GM23338 (cell line): Measurements from ENCODE around the gene COX11. TPM values are rescaled to one million over a fixed set of nuclear protein-coding genes. Genes with fewer than 3 reads are reported as not detected.
A peak's percentile ranks its signal among the peaks of the same experiment; 100 is the strongest.

Experiments used
- ATAC-seq: fragments of 200-7000 bp; cut with Tn5 transposase; 3 replicates; pipeline ENCODE4 v1.9.1; 2020
- DNase-seq: peaks from one replicate; pipeline ENCODE4 v3.0.0-alpha.2; 2015; ENCODE audit warnings: low spot score
- H2AFZ ChIP-seq: fragments of 200-600 bp; sonication (generic); 2 replicates; pipeline ENCODE4 v1.8.0; 2016; ENCODE audit warnings: antibody characterized with exemption, mild to moderate bottlenecking, moderate library complexity
- H3F3A ChIP-seq: fragments of 200-600 bp; sonication (generic); replicated peaks from 2 replicates; pipeline ENCODE4 v1.8.0; 2017; ENCODE audit warnings: antibody characterized with exemption, mixed run types, low read depth
- H3K27ac ChIP-seq: fragments of 200-600 bp; sonication (generic); 2 replicates; pipeline ENCODE4 v1.6.1; 2016; ENCODE audit warnings: low read depth
- H3K27me3 ChIP-seq: fragments of 200-600 bp; sonication (generic); 2 replicates; pipeline ENCODE4 v1.8.0; 2016; ENCODE audit warnings: mild to moderate bottlenecking, mixed run types, moderate library complexity; ENCODE audit not compliant: insufficient read depth
- H3K36me3 ChIP-seq: fragments of 200-600 bp; sonication (generic); 2 replicates; pipeline ENCODE4 v1.8.0; 2016; ENCODE audit warnings: mild to moderate bottlenecking; ENCODE audit not compliant: insufficient read depth
- H3K4me1 ChIP-seq: fragments of 200-600 bp; sonication (generic); 2 replicates; pipeline ENCODE4 v1.8.0; 2016; ENCODE audit warnings: mild to moderate bottlenecking, moderate library complexity; ENCODE audit not compliant: insufficient read depth
- H3K4me2 ChIP-seq: fragments of 200-600 bp; sonication (generic); 2 replicates; pipeline ENCODE4 v1.7.1; 2017; ENCODE audit warnings: mixed run types
- H3K4me3 ChIP-seq: fragments of 200-600 bp; sonication (generic); 2 replicates; pipeline ENCODE4 v1.6.1; 2016; ENCODE audit warnings: mixed run types
- H3K79me2 ChIP-seq: fragments of 200-600 bp; sonication (generic); replicated peaks from 2 replicates; pipeline ENCODE4 v1.8.0; 2017; ENCODE audit warnings: mild to moderate bottlenecking; ENCODE audit not compliant: insufficient read depth
- H3K9me2 ChIP-seq: fragments of 200-600 bp; sonication (generic); 2 replicates; pipeline ENCODE4 v1.8.0; 2017; ENCODE audit not compliant: insufficient read depth
- H4K20me1 ChIP-seq: fragments of 200-600 bp; sonication (generic); replicated peaks from 2 replicates; pipeline ENCODE4 v1.8.0; 2017; ENCODE audit warnings: mild to moderate bottlenecking; ENCODE audit not compliant: insufficient read depth
- H3K27ac Mint-ChIP-seq: 2 replicates; pipeline ENCODE4 v1.8.0; 2020; ENCODE audit warnings: inconsistent platforms, mild to moderate bottlenecking, moderate library complexity, mixed read lengths
- H3K27me3 Mint-ChIP-seq: 3 replicates; pipeline ENCODE4 v1.8.0; 2022; ENCODE audit warnings: low read depth, mild to moderate bottlenecking, moderate library complexity, mixed read lengths, inconsistent platforms; ENCODE audit not compliant: insufficient read depth, poor library complexity
- H3K36me3 Mint-ChIP-seq: 3 replicates; pipeline ENCODE4 v1.8.0; 2021; ENCODE audit warnings: low read depth, mild to moderate bottlenecking, inconsistent platforms, moderate library complexity, mixed read lengths
- H3K4me1 Mint-ChIP-seq: 3 replicates; pipeline ENCODE4 v1.8.0; 2020; ENCODE audit warnings: mild to moderate bottlenecking, inconsistent platforms, mixed read lengths
- H3K4me3 Mint-ChIP-seq: 3 replicates; pipeline ENCODE4 v1.8.0; 2021; ENCODE audit warnings: moderate library complexity, mild to moderate bottlenecking, inconsistent platforms, mixed read lengths
- H3K9me3 Mint-ChIP-seq: 3 replicates; pipeline ENCODE4 v1.8.0; 2020; ENCODE audit warnings: moderate library complexity, mild to moderate bottlenecking, inconsistent platforms, mixed read lengths
- EZH2 ChIP-seq: fragments of 200-600 bp; sonication (generic); IDR thresholded peaks from one replicate; pipeline ENCODE4 v1.8.0; 2017; ENCODE audit warnings: antibody characterized with exemption, mild to moderate bottlenecking, low read depth; ENCODE audit not compliant: unreplicated experiment
- NANOG ChIP-seq: IDR thresholded peaks from 2 replicates; pipeline ENCODE4 v1.6.1; 2016; ENCODE audit warnings: antibody characterized with exemption, borderline replicate concordance
- POLR2AphosphoS5 ChIP-seq: IDR thresholded peaks from 2 replicates; pipeline ENCODE4 v1.6.1; 2016; ENCODE audit warnings: antibody characterized with exemption, low read depth
- REST ChIP-seq: IDR thresholded peaks from one replicate; pipeline ENCODE4 v1.6.1; 2018; ENCODE audit warnings: antibody characterized with exemption; ENCODE audit not compliant: unreplicated experiment
- STAT1 ChIP-seq: IDR thresholded peaks from one replicate; pipeline ENCODE4 v1.6.1; 2016; ENCODE audit warnings: antibody characterized with exemption; ENCODE audit not compliant: unreplicated experiment
- ZNF114 ChIP-seq: fragments of 250-450 bp; sonication (Bioruptor Pico); IDR thresholded peaks from 2 replicates; pipeline ENCODE4 v1.5.0; 2020; ENCODE audit warnings: mild to moderate bottlenecking, moderate library complexity
- ZNF331 ChIP-seq: fragments of 250-450 bp; sonication (Bioruptor Pico); IDR thresholded peaks from 2 replicates; pipeline ENCODE4 v1.5.0; 2020; ENCODE audit warnings: low read depth, mild to moderate bottlenecking, moderate library complexity
- polyA plus RNA-seq: library from polyadenylated mRNA; unstranded; fragments of >200 nt; fragmentation: Nextera tagmentation; extraction: Ambion mirVana; gene quantifications from 2 replicates; pipeline ENCODE4 v1.2.1, GENCODE V29; 2016
- total RNA-seq: library from RNA; depleted of rRNA; stranded (reverse); fragments of >200 nt; shearing (Covaris generic); gene quantifications from 2 replicates; pipeline ENCODE4 v1.2.3, GENCODE V29; 2014
- TF ChIP-seq, protein P1 (sequence below): IDR thresholded peaks from 2 replicates; pipeline ENCODE4 v1.6.1; 2016; ENCODE audit warnings: antibody characterized with exemption
- TF ChIP-seq, protein P2 (sequence below), 2 experiments: fragments of 200-600 bp in 1 of 2; sonication (generic) in 1 of 2; conservative IDR thresholded peaks; 2 replicates each; pipeline versions ENCODE4 v1.5.1 to v1.6.1; 2016 to 2017; ENCODE audit warnings: antibody characterized with exemption in 2 of 2, low read depth in 2 of 2, mild to moderate bottlenecking in 2 of 2, moderate library complexity in 1 of 2

COX11 gene
- total and polyA plus RNA-seq, 2 experiments from 2014 or later = 53.7 to 56.7 TPM

DNA sequence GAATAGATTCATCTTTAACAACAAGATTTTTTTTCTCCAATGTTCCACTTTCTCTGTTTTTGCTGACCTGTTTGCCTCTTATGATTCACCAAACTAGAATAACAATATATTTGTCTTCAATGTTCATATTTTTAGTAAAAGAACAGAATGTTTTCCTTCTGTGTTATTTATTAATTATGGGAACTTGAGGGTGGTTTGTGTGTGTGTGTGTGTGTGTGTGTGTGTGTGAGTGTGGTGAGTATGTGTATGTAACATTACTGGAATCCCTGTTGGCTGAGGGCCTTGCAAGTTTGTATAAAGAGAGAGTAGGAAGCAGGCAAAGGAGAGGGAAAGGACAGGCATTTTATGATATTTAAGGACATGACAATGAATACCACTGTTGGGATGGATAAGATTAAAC lies 13.9 kb upstream of the COX11 start:
- Histone ChIP-seq H3K27ac (no peak overlapping the region), H3K4me1 (no peaks in the 10 kb centered on the region), H2AFZ (no peak overlapping the region), H3K27me3 (no peaks in the 10 kb centered on the region), H3F3A (no peaks in the 10 kb centered on the region), H3K9me2 (no peaks in the 10 kb centered on the region), H3K36me3 (no peaks in the 10 kb centered on the region), H3K4me3 (no peak overlapping the region), H4K20me1 (no peaks in the 10 kb centered on the region), H3K4me2 (no peak overlapping the region), H3K79me2 (peaks cover 65% of the 10 kb centered on the region)
- Mint-ChIP-seq H3K27ac (no peak overlapping the region), H3K27me3 (peaks cover 3% of the 10 kb centered on the region), H3K9me3 (peaks cover 15% of the 10 kb centered on the region), H3K4me3 (no peak overlapping the region), H3K36me3 (peaks cover 15% of the 10 kb centered on the region), H3K4me1 (0 out of 3 replicates have a peak, but pooled peaks cover 2% of the 10 kb centered on the region)
- no peak for ATAC-seq
- no peak for TF ChIP-seq ZNF331 (CRISPR knock-in tag)
- DNase-seq = no peak

- peaks cover 29% of the 10 kb centered on the region for H3K36me3 Mint-ChIP-seq
- H3K36me3 ChIP-seq = no peaks in the 10 kb centered on the region
- TF ChIP-seq, protein P1, sequence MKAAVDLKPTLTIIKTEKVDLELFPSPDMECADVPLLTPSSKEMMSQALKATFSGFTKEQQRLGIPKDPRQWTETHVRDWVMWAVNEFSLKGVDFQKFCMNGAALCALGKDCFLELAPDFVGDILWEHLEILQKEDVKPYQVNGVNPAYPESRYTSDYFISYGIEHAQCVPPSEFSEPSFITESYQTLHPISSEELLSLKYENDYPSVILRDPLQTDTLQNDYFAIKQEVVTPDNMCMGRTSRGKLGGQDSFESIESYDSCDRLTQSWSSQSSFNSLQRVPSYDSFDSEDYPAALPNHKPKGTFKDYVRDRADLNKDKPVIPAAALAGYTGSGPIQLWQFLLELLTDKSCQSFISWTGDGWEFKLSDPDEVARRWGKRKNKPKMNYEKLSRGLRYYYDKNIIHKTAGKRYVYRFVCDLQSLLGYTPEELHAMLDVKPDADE = no peak
- TF ChIP-seq POLR2AphosphoS5 = no peak
- no peak for TF ChIP-seq EZH2
- TF ChIP-seq NANOG = no peak
- TF ChIP-seq, protein P2, sequence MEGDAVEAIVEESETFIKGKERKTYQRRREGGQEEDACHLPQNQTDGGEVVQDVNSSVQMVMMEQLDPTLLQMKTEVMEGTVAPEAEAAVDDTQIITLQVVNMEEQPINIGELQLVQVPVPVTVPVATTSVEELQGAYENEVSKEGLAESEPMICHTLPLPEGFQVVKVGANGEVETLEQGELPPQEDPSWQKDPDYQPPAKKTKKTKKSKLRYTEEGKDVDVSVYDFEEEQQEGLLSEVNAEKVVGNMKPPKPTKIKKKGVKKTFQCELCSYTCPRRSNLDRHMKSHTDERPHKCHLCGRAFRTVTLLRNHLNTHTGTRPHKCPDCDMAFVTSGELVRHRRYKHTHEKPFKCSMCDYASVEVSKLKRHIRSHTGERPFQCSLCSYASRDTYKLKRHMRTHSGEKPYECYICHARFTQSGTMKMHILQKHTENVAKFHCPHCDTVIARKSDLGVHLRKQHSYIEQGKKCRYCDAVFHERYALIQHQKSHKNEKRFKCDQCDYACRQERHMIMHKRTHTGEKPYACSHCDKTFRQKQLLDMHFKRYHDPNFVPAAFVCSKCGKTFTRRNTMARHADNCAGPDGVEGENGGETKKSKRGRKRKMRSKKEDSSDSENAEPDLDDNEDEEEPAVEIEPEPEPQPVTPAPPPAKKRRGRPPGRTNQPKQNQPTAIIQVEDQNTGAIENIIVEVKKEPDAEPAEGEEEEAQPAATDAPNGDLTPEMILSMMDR (conservative IDR thresholded peaks at IDR 0.05; ENCODE audit: low read depth in 2 of 2) = no peak
- TF ChIP-seq STAT1 = no peak
- H3K4me3 Mint-ChIP-seq = no peak overlapping the region
- H3K27ac Mint-ChIP-seq = no peak overlapping the region
- peaks cover 3% of the 10 kb centered on the region for H3K27me3 Mint-ChIP-seq
- no peak overlapping the region for H2AFZ ChIP-seq
- H3K4me1 Mint-ChIP-seq = no peaks in the 10 kb centered on the region
- H3K4me2 ChIP-seq = no peak overlapping the region
- H3K9me3 Mint-ChIP-seq = peaks cover 18% of the 10 kb centered on the region
- peak; percentile 11 for DNase-seq
- no peaks in the 10 kb centered on the region for H3K4me1 ChIP-seq
- H3K27ac ChIP-seq = no peak overlapping the region
- H4K20me1 ChIP-seq = no peaks in the 10 kb centered on the region
- no peak overlapping the region for H3K4me3 ChIP-seq
- no peaks in the 10 kb centered on the region for H3K9me2 ChIP-seq
- H3K79me2 ChIP-seq = peaks cover 82% of the 10 kb centered on the region
- H3K27me3 ChIP-seq = no peaks in the 10 kb centered on the region
- no peak for ATAC-seq
- no peaks in the 10 kb centered on the region for H3F3A ChIP-seq
Observed at GRCh38 chr17:54980375-54980774, 11.9 kb upstream of the COX11 start.

DNA sequence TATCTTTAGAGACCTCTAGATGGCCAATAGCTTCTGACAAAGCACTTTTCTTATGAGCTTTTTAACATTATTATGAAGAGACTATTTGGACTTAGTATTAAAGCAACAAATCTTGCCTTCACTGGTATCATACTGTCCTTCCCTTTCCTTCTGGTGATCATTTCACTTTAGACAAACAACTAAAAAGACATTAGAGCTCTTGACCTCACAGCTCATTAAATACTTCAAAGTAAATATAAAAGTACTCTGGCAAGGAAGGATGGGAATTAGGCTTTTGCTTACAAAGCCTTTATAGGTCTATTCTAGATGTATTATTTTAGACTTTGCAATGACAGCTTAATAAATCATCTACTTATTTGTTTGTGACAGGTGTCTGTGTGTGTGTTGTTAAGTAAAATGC lies 11.2 kb upstream of the COX11 start:
- Histone ChIP-seq H3K36me3 (no peaks in the 10 kb centered on the region), H3K27ac (no peak overlapping the region), H2AFZ (no peak overlapping the region), H3K9me2 (no peaks in the 10 kb centered on the region), H3F3A (no peaks in the 10 kb centered on the region), H3K4me3 (no peak overlapping the region), H3K4me2 (no peak overlapping the region), H4K20me1 (no peaks in the 10 kb centered on the region), H3K79me2 (peaks cover 84% of the 10 kb centered on the region), H3K27me3 (no peaks in the 10 kb centered on the region), H3K4me1 (no peaks in the 10 kb centered on the region)
- no peak overlapping the region for H3K4me3 Mint-ChIP-seq
- H3K27ac Mint-ChIP-seq = no peak overlapping the region
- H3K27me3 Mint-ChIP-seq = peaks cover 3% of the 10 kb centered on the region
- peaks cover 18% of the 10 kb centered on the region for H3K9me3 Mint-ChIP-seq
- H3K36me3 Mint-ChIP-seq = peaks cover 29% of the 10 kb centered on the region
- no peaks in the 10 kb centered on the region for H3K4me1 Mint-ChIP-seq
- ATAC-seq (no peak), DNase-seq (no peak)
- TF ChIP-seq ZNF114 (CRISPR knock-in tag) (no peak), STAT1 (no peak), REST (no peak)
